VCaP (cell line): ENCODE measurements around the gene TMPRSS11A.

Source experiments
- H3K27ac ChIP-seq: fragments of 450-650 bp; 2 replicates; pipeline ENCODE4 v1.5.1; 2017
- TF ChIP-seq, protein P1 (sequence below): fragments of 450-650 bp; conservative IDR thresholded peaks from 2 replicates; pipeline ENCODE4 v1.5.1; 2017; ENCODE audit warnings: mild to moderate bottlenecking, moderate library complexity

TMPRSS11A gene

GRCh38 chr4:67877086-67877485 lies 86.2 kb downstream of the TMPRSS11A start:
- H3K27ac ChIP-seq, result no peak overlapping the region
- TF ChIP-seq, protein P1, sequence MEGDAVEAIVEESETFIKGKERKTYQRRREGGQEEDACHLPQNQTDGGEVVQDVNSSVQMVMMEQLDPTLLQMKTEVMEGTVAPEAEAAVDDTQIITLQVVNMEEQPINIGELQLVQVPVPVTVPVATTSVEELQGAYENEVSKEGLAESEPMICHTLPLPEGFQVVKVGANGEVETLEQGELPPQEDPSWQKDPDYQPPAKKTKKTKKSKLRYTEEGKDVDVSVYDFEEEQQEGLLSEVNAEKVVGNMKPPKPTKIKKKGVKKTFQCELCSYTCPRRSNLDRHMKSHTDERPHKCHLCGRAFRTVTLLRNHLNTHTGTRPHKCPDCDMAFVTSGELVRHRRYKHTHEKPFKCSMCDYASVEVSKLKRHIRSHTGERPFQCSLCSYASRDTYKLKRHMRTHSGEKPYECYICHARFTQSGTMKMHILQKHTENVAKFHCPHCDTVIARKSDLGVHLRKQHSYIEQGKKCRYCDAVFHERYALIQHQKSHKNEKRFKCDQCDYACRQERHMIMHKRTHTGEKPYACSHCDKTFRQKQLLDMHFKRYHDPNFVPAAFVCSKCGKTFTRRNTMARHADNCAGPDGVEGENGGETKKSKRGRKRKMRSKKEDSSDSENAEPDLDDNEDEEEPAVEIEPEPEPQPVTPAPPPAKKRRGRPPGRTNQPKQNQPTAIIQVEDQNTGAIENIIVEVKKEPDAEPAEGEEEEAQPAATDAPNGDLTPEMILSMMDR, result no peak

DNA sequence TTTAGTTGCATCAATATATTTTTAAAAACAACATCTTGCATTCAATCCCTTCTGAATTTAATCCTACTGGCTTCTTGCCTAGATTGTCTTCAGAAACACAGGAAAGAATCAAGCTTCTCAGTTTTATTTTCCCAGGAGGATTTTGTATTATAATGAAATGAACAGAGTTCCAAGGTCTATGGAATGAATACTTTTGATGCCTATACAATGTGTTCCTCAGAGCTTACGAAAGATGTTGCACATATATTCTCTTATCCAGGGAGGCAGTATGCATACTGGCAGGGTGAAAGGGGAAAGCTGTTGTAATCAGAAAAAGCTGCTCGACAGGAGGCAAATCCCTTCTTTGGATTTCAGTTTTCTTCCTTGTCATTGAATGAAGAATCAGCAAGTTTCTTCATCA lies 88.3 kb downstream of the TMPRSS11A start:
- no peak overlapping the region for H3K27ac ChIP-seq
- TF ChIP-seq, protein P1, result no peak

DNA sequence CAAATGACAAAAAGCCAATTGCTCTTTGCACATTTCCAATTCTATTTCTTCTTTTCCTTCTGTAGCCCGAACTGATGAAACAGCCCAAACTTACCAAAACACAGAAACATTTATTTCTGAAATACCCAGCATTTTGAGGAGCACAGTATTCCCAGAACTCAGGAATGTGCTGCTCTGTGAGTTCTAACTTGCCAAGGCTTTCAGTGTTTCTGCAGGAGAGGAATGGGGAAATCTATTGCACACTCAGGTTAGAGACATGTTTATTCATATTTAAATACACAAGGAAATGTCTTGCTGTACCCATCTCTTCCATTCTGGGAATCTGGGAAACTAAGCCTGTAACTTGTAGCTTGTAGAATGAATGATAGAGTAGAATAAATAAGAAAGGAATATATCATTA lies 90.2 kb downstream of the TMPRSS11A start:
- TF ChIP-seq, protein P1, result no peak
- no peak overlapping the region for H3K27ac ChIP-seq

DNA sequence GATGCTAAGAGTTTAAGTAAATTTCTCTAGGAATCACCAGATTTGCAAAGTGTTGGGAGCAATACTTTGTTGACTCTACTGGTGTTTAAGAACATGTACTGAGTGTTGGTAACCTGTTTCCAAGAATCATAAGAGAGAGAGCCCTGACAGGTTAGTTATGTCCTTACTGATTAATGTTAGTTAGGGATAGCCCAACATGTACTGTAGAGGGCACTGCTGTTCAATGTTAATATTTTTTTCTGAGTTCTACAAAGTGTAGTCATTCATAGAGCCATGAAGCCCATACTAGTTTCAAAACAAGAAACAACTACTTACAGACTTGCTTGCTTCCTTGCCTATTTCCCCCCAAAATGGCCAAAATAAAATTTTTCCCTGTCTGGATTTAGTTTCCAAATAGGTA lies 91.4 kb downstream of the TMPRSS11A start:
- TF ChIP-seq, protein P1, result peak; percentile 81
- no peak overlapping the region for H3K27ac ChIP-seq

DNA sequence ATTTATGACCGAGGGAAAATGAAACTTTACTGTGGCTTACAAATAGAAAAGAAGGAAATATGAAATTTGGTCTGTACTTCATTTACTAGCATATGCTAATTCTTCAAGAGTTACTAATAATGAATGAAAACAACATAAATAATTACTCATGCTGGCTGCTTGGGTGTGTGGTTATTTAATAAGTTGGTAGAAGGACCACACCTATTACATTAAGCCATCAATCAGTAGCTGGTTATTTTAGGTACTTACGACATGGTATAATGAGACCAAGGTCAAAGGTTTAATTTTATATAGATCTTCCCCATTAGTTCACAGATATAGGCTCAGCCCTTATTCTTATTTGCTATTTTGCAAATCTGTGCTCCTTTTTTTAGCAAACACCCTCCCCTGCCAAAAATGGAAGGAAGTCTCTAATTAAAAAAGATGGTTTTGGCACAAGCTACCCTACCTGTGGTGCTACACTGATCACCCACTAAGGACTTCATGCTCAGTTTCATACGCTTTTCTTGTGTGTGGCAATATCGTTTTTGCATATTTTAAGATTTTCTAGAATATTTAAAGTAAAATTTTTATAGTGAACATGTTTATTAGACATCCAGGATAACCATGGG lies 93.6 kb downstream of the TMPRSS11A start:
- TF ChIP-seq, protein P1, result no peak
- H3K27ac ChIP-seq, result no peak overlapping the region

GRCh38 chr4:67861513-67861912 lies 101.8 kb downstream of the TMPRSS11A start:
- no peak overlapping the region for H3K27ac ChIP-seq
- TF ChIP-seq, protein P1, result no peak
